ENCODE data around the gene DPP6.
"Not testable (repeated sequence)": the region's sequence is repeated elsewhere in the genome, so short reads cannot be mapped to it uniquely, and the experiment has no call there.

- TF ChIP-seq, protein P1, sequence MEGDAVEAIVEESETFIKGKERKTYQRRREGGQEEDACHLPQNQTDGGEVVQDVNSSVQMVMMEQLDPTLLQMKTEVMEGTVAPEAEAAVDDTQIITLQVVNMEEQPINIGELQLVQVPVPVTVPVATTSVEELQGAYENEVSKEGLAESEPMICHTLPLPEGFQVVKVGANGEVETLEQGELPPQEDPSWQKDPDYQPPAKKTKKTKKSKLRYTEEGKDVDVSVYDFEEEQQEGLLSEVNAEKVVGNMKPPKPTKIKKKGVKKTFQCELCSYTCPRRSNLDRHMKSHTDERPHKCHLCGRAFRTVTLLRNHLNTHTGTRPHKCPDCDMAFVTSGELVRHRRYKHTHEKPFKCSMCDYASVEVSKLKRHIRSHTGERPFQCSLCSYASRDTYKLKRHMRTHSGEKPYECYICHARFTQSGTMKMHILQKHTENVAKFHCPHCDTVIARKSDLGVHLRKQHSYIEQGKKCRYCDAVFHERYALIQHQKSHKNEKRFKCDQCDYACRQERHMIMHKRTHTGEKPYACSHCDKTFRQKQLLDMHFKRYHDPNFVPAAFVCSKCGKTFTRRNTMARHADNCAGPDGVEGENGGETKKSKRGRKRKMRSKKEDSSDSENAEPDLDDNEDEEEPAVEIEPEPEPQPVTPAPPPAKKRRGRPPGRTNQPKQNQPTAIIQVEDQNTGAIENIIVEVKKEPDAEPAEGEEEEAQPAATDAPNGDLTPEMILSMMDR (IDR thresholded peaks at IDR 0.05): not testable (repeated sequence)
- not testable (repeated sequence) for TF ChIP-seq EZH2 (IDR thresholded peaks at IDR 0.05)
Observed at GRCh38 chr7:154148791-154149516, 96.8 kb downstream of the DPP6 start.

Measured in neural progenitor cell (in vitro differentiated cells).